Hematopoietic multipotent progenitor cell (in vitro differentiated cells): ENCODE measurements around the gene ROBO1. TPM values are rescaled to one million over a fixed set of nuclear protein-coding genes. Genes with fewer than 3 reads are reported as not detected.
A peak's percentile ranks its signal among the peaks of the same experiment; 100 is the strongest.

Source experiments
- DNase-seq, 3 donors: peaks; one replicate each; pipeline ENCODE4 v3.0.0-alpha.2; 2011 to 2015; ENCODE audit warnings: low read depth in 2 of 3, low spot score in 2 of 3
- total RNA-seq: library from RNA; depleted of rRNA; stranded (reverse); fragments of >200 nt; gene quantifications from one replicate; pipeline ENCODE4 v1.2.3, GENCODE V29; 2012

ROBO1 gene
- total RNA-seq, 1 donor = 3.2 TPM

DNA sequence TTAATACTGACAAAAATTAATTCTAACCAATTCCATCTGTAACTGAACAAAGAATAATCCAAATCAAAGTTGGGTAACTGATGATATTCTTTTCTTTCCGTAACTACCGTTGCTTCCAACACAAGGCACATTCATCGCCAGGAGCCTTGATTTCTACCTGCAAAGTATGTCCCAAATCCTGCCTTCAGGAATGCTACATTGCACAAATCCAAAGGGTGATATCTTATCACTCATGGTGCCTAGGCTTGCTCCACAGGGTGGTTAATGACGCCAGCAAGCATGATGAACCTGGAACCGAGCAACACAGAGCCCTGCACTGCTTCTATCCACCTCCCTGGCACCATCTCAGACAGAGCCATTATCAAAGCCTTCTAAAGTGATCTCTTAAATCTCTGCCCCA is 772.7 kb downstream of the ROBO1 start:
- no peak for DNase-seq

- DNase-seq = no peak
Measured at GRCh38 chr3:78994174-78995027, 773.4 kb downstream of the ROBO1 start.

DNA sequence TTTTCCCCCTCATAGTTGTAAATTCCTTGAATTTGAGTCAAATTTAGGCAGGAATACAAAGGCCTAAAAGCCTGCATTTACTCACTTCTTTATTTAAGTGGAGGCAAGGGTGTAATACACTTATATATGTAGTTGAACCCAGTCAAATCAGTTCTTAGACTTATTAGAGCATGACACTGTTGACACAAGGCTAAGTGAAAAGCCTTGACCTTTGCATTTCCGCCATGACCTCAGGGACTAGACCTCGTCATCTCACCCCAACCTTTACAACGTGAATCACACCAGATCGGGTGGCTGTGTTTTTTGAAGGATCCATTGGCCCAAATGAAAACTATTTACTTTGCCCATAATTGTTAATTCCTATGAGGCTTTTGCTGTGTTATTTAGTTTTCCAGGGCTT is 774.4 kb downstream of the ROBO1 start:
- DNase-seq = no peak

DNA sequence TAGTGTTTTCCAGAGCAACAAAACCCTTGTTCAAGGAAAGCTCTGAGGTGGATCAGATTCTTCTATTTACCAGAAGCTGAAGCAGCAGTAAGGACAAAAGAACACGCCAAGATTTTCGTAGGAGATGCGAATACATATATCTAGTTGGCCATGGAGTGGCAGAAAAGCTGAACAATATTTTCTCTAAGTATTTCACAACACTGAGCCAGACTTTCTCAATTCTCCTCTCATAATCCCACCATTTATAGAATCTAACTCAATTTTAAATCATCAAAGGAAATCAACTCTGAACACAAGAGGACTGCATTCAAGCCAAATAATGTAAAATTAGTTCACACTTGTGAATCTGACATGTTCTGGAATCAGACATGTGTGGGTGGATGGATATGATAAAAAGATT is 775.0 kb downstream of the ROBO1 start:
- no peak for DNase-seq

- no peak for DNase-seq
Measured at GRCh38 chr3:78992400-78992799, 775.4 kb downstream of the ROBO1 start.

DNA sequence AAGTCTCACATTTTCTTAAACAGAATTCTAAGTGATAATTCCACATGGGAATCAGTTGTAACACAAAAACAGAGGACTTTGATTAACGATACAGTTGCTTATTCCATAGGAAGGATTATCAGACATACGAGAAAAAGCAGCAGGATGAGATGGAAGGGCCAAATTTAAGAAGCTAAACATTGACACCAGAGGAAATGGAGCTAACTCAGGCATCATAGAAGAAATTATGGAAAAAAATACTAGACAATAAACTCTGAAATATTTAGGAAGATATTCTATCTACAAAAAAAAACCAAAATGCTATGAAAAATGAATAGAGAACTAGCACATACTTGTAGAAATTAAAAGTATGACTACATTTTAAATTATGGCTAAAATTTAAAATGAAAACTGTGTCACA is 776.1 kb downstream of the ROBO1 start:
- no peak for DNase-seq

DNA sequence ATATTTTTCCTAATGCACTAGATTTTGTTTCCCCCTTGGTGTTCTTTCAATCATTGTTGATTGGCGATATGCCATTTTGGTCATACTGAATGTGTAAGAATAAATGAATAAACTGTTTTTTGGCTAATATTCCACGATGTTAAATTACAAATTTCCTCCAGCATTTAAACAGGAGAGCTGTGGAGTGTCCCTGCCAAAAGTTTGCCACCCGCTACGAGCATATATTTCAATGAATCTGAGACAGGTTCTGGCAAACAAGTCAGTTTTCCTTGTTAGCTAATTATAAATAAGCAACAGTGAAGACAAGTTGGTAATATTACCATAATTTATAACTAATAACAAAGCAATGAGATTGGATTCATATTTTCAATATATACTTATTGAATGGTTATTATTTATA is 777.6 kb downstream of the ROBO1 start:
- DNase-seq = no peak

GRCh38 chr3:78988324-78988723 is 779.5 kb downstream of the ROBO1 start:
- DNase-seq = peak in 2 of 3 donors; percentile 3 to 20

DNA sequence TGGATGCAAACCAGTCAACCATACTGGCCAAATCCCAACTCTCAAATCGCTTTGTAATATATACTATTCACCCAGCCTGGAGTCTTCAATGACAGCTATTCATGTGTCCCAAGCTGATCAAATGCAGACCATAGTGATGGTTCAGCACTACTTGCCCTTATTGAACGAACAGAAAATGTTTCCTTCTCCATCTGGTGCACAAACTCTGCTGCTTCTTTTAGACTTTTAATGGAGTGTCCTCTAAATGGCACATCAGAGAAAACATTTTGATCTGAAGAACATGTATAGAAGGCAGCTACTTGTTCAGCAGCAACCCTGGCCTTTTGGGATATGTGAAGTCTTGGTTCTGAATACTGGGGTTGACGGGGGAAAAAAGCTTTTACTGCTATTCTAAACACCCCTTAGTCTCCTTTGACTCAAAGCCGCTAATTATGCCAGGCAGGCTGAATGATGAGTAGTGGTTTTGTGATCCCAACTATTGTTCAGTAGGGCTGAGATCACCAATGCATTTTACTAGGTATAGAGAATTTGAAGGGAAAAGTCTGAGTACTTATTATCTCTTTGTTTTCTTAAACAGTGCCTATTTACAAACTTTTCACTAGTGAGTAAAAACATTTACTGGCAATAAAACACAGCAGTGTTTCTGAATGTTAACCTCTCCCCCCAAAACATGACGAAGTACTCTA is 781.2 kb downstream of the ROBO1 start:
- no peak for DNase-seq

- DNase-seq = no peak
Measured at GRCh38 chr3:78985981-78986380, 781.8 kb downstream of the ROBO1 start.

DNA sequence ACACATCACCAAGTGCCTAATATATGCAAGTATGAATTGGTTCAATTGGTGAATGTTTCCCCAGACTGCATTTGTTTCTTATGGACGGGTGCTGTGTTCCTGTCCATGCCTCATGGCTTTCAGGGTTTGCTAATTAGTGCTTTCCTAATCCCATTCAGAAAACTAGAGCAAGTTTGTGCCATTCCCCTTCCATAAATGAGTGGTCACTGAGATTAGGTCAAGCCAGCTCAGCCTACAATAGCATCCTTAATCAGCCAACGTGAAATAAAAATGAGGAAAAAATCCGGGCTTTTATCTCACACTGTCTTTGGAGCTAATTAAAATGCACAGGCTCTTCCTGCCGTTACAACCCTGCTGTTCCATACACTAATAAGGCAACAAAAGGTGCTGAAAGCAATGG is 788.8 kb downstream of the ROBO1 start:
- no peak for DNase-seq

DNA sequence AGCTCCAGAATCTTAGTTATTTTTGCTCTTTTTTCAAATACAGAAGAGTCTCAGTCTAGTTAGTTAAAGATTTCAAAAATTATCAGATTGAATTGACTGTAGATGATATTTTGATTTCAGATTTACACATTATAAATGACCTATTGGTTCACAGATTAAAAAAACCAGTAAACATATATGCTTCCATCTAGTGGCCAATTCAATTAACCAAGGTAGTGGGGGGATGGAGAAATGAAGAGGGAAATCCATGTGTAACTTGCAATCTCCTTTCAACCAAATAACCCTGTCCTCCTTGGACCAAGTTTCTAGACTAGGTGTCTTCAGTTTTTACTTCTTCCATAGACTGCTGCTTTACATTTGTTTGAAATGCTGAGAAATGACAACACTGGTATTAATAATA is 789.8 kb downstream of the ROBO1 start:
- DNase-seq = peak in 1 of 3 donors; percentile 3

GRCh38 chr3:78977073-78977472 is 790.7 kb downstream of the ROBO1 start:
- DNase-seq = no peak

DNA sequence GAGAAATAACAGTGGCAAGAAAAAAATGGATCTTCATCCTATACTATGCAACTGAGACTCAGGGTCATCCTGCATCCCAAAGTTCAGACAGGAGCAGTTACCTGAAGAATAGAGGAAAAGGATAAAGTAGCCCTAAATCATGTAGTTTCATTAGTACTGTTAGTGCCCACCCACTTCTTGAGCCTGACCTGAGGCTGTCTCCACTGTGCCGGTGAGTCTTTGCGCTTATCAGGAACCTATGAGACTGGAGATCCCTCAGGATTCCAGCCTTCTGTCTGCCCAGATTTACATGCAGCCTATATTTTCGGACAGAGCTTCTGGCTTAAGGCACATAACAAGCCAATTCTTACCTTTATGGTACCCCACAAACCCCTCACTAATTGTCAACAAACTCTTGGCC is 791.6 kb downstream of the ROBO1 start:
- no peak for DNase-seq

GRCh38 chr3:78974181-78974790 is 793.5 kb downstream of the ROBO1 start:
- no peak for DNase-seq

GRCh38 chr3:78972617-78973301 is 795.0 kb downstream of the ROBO1 start:
- DNase-seq = no peak

GRCh38 chr3:78970656-78971055 is 797.1 kb downstream of the ROBO1 start:
- DNase-seq = no peak

DNA sequence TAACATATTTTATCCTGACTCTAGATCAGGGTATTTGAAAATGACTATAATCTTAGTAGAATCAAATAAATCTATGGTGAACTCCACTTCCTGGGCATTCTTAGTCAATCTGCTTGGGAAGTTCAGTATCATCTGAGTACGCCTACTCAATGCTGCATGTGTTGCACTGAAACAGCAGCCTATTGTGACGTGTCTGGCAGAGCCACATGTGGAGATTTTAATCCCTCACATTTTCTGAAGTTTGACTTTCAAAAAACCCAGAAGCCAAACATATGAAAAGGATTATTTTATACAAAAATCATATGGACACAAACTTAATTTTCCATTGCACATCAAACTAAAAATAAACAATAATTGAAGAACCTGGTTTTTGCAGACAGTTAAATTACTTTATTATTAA is 798.3 kb downstream of the ROBO1 start:
- no peak for DNase-seq

GRCh38 chr3:78967061-78967460 is 800.7 kb downstream of the ROBO1 start:
- no peak for DNase-seq

GRCh38 chr3:78963771-78964170 is 804.0 kb downstream of the ROBO1 start:
- no peak for DNase-seq

DNA sequence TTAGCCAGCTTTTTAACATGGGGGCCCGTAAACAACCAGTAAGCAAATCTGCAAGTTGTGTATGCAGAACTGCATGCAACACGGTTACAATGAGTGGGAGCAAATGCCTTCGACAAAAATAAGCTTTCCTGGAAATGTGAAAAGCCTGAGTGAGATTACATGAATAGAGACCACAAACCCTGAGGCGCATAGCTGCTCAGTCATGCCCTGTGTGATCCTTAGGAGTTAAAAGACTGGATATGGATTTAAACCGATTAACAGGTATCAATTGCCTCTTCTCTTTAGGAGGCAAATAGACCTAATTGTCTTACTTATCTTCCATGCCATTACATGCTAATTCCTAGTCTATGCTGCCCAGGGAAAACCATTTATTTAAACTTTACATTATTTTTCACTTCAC is 810.3 kb downstream of the ROBO1 start:
- no peak for DNase-seq
